Mesothelial cell of epicardium (in vitro differentiated cells): Measurements from ENCODE around the gene LYRM4. TPM values are rescaled to one million over a fixed set of nuclear protein-coding genes. Genes with fewer than 3 reads are reported as not detected.

ENCODE experiments used
- DNase-seq, 2 experiments: peaks; one replicate each; pipeline ENCODE4 v3.0.0; 2021; ENCODE audit warnings: low spot score in 2 of 2; ENCODE audit not compliant: unreplicated experiment in 2 of 2
- H3K27ac Mint-ChIP-seq: 2 replicates; pipeline ENCODE4 v1.8.0; 2021; ENCODE audit warnings: mixed read lengths
- H3K27me3 Mint-ChIP-seq: 2 replicates; pipeline ENCODE4 v1.8.0; 2021; ENCODE audit warnings: low read depth, mixed read lengths
- H3K36me3 Mint-ChIP-seq: 2 replicates; pipeline ENCODE4 v1.8.0; 2021; ENCODE audit warnings: mixed read lengths
- H3K4me1 Mint-ChIP-seq: 2 replicates; pipeline ENCODE4 v1.8.0; 2021; ENCODE audit warnings: mixed read lengths
- H3K4me3 Mint-ChIP-seq: 2 replicates; pipeline ENCODE4 v1.8.0; 2021; ENCODE audit warnings: mild to moderate bottlenecking, moderate library complexity, mixed read lengths
- H3K9me3 Mint-ChIP-seq: 2 replicates; pipeline ENCODE4 v1.8.0; 2021; ENCODE audit warnings: mixed read lengths
- total RNA-seq: library from RNA; stranded (reverse); gene quantifications from 3 replicates; pipeline ENCODE4 v1.2.1, GENCODE V29; 2021
- TF ChIP-seq, protein P1 (sequence below): fragments of 200-600 bp; sonication (generic); IDR thresholded peaks from one replicate; pipeline ENCODE4 v1.5.0; 2021; ENCODE audit warnings: antibody characterized with exemption; ENCODE audit not compliant: unreplicated experiment

LYRM4 gene
- total RNA-seq, 1 donor from 2014 or later: 35.5 TPM

DNA sequence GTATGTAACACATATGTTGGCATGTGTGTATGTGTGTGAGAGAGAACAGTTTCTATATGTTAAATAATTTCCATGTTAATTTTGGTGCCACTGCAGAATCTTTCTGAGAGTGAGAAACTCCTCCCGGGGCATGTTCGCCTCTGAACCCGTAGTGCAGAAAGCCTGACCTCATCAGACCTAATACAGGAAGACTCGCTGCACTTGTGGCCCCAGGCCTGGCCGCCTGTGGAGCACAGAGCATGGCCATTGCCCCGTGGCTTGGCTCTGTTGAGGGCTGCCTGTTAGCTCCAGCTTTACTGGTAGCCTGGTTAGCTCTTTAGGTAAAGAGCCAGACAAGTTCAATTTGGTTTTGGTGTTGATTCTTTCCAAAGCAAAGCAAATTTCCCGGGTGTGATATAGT, 26.0 kb upstream of the LYRM4 start:
- no peaks in the 10 kb centered on the region for H3K27me3 Mint-ChIP-seq
- no peak for DNase-seq
- no peak overlapping the region for H3K4me3 Mint-ChIP-seq
- H3K27ac Mint-ChIP-seq: no peak overlapping the region
- TF ChIP-seq, protein P1, sequence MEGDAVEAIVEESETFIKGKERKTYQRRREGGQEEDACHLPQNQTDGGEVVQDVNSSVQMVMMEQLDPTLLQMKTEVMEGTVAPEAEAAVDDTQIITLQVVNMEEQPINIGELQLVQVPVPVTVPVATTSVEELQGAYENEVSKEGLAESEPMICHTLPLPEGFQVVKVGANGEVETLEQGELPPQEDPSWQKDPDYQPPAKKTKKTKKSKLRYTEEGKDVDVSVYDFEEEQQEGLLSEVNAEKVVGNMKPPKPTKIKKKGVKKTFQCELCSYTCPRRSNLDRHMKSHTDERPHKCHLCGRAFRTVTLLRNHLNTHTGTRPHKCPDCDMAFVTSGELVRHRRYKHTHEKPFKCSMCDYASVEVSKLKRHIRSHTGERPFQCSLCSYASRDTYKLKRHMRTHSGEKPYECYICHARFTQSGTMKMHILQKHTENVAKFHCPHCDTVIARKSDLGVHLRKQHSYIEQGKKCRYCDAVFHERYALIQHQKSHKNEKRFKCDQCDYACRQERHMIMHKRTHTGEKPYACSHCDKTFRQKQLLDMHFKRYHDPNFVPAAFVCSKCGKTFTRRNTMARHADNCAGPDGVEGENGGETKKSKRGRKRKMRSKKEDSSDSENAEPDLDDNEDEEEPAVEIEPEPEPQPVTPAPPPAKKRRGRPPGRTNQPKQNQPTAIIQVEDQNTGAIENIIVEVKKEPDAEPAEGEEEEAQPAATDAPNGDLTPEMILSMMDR: no peak
- no peaks in the 10 kb centered on the region for H3K9me3 Mint-ChIP-seq
- no peaks in the 10 kb centered on the region for H3K4me1 Mint-ChIP-seq
- H3K36me3 Mint-ChIP-seq: no peaks in the 10 kb centered on the region

DNA sequence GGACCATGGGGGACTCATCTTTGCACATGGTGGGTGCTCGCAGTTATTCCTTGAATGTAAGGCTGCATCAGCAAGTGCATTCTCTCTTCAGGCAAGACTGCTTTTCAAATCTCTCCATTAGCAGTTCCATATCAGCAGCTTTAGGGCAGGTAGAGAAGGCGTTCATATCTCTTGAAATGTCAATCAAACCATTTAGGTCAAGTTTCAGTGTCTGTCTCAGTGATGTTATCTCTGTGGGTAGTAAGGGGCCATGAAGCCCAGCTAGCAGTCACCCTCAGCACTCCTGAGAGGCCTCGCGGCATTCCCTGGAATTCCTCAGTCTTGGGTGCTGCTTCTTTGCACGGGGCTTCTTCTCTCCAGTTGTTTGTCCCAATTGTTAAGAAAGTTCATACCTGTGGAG, 24.8 kb upstream of the LYRM4 start:
- H3K27me3 Mint-ChIP-seq: no peaks in the 10 kb centered on the region
- DNase-seq: no peak
- H3K4me3 Mint-ChIP-seq: no peak overlapping the region
- TF ChIP-seq, protein P1: no peak
- no peaks in the 10 kb centered on the region for H3K9me3 Mint-ChIP-seq
- H3K27ac Mint-ChIP-seq: no peak overlapping the region
- no peaks in the 10 kb centered on the region for H3K4me1 Mint-ChIP-seq
- no peaks in the 10 kb centered on the region for H3K36me3 Mint-ChIP-seq

DNA sequence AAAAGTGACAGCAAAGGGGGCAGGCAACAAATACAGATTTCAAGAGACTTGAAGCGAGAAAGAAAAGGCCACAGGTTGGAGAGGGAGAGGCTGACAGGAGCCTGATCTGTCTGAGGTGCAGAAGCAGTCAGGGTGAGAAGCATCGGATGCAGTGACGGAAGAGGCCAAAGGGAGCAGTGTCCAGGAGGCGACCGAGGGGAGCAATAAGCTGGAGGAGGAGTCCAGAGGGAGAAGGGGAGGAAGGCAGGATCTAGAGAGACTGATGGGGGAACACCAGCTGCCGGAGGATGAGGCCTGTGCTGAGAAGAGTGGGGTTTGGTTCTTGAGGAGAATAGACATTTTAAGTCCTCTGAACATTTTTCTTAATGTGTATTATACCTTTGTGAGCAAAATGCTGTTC, 24.3 kb upstream of the LYRM4 start:
- H3K4me3 Mint-ChIP-seq: no peak overlapping the region
- H3K27ac Mint-ChIP-seq: no peak overlapping the region
- DNase-seq: no peak
- H3K36me3 Mint-ChIP-seq: no peaks in the 10 kb centered on the region
- TF ChIP-seq, protein P1: no peak
- no peaks in the 10 kb centered on the region for H3K4me1 Mint-ChIP-seq
- H3K9me3 Mint-ChIP-seq: no peaks in the 10 kb centered on the region
- H3K27me3 Mint-ChIP-seq: no peaks in the 10 kb centered on the region

DNA sequence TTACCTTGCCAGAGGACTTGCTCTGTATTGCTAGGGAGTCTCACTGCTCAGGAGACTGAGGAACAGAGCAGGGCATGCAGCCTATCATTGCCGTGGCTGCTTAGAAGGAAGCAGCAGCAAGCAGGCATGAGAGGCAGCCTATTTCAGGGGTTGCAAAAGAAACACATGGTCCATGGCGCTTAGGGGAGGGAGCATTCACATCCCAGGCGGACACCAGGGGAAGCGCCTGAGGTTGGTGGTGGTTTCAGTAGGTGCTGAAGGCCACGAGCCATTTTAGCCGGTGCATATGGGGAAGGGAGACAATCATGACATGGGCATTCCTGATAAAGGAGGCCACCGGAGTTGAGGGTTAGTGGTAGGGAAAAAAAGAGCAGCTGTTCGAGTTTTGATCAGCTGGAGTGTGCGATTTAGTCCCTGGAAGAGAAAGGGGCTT, 21.5 kb upstream of the LYRM4 start:
- Mint-ChIP-seq H3K27ac (no peak overlapping the region), H3K4me1 (no peaks in the 10 kb centered on the region), H3K36me3 (no peaks in the 10 kb centered on the region), H3K27me3 (no peaks in the 10 kb centered on the region), H3K4me3 (no peak overlapping the region), H3K9me3 (no peaks in the 10 kb centered on the region)
- no peak for DNase-seq
- TF ChIP-seq, protein P1: no peak

DNA sequence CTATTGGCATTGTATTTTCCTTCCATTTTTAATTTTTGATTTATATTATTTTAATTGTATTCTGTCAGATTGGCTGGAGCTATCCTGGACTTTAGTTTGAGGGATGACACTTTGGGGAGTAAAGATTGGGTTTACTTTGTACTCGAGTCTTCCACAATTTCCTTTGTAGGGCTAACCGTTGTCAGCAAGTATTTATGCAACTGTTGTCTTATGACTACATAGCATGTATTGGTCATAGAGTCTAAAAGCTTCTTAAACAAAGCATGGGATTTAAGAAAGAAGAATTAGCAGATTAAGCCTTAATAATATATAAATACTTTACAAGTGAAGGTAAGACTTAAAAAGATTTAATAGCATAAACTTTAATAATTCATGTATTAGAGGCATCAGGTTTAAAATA, 20.2 kb upstream of the LYRM4 start:
- H3K4me1 Mint-ChIP-seq: no peaks in the 10 kb centered on the region
- H3K27me3 Mint-ChIP-seq: no peaks in the 10 kb centered on the region
- H3K9me3 Mint-ChIP-seq: no peaks in the 10 kb centered on the region
- H3K4me3 Mint-ChIP-seq: no peak overlapping the region
- H3K36me3 Mint-ChIP-seq: no peaks in the 10 kb centered on the region
- H3K27ac Mint-ChIP-seq: no peak overlapping the region
- TF ChIP-seq, protein P1: no peak
- DNase-seq: no peak

DNA sequence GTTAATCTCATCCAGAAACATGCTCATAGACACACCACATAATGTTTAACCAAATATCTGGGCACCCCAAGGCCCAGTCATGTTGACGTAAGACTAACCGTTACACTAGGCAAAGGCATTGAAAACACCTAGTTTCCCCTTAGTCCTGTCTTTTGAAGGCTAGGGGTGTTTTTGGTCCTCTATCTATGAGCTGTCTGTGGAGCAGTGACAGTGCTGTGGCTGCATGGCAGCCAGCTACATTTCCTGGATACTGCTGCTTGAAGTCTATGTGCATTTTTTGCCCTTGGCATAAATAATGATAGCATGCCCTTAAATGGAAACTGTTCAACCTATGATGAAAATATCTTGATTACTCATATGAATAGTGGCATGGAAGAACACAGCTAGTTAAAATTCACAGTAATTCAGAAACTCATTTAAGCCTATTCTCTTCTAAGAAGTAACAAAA, 19.2 kb upstream of the LYRM4 start:
- TF ChIP-seq, protein P1: no peak
- Mint-ChIP-seq H3K4me3 (no peak overlapping the region), H3K9me3 (no peaks in the 10 kb centered on the region), H3K36me3 (no peaks in the 10 kb centered on the region), H3K27me3 (no peaks in the 10 kb centered on the region), H3K4me1 (no peaks in the 10 kb centered on the region), H3K27ac (no peak overlapping the region)
- DNase-seq: no peak
